ENCODE results near the gene SARM1. TPM values are rescaled to one million over a fixed set of nuclear protein-coding genes. Genes with fewer than 3 reads are reported as not detected.

The SARM1 gene
- total and polyA plus RNA-seq, 2 of the 8 experiments (the other 6 are each of a cell fraction or from before 2014, with no cell fraction given): 5.8 to 9.2 TPM

DNA sequence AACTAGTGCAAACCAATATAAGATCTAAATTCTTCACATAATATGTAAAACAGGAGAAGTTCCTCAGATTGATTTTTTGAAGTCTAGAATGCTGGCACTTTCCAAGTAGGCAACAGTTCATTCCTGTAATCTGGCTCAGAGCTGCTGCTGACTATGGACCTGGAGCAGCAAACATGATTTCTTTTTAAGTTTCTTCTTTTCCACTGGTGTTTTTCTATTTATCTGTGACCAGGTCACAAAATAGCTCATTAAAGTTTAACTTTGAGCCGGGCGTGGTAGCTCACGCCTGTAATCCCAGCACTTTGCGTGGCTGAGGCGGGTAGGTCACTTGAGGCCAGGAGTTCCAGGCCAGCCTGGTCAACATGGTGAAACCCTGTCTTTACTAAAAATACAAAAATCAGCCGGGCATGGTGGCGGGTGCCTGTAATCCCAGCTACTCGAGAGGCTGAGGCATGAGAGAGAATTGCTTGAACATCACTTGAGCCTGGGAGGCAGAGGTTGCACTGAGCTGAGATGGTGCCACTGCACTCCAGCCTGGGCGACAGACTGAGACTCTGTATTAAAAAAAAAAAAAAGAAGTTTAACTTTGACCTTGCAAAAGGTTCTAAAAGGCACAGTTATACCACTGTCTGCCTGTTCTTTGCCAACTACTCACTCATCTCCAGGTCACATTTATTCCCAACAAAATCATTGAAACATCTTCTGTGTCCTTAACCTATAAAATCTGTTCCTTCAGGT lies 72.6 kb downstream of the SARM1 start:
- no peak overlapping the region for H2BK20ac ChIP-seq (ENCODE audit: low read length)
- ChIA-PET CTCF (ENCODE audit: partially characterized antibody) (interaction anchor here (0.6 to 1.5 kb wide), 9 partner anchors 8 to 54 kb away, joined by 3 to 5 read pairs (median 4); no protein-coding TSS in a partner anchor), POLR2A (ENCODE audit: partially characterized antibody) (no interaction called here)
- no peak overlapping the region for H4K8ac ChIP-seq (ENCODE audit: extremely low read depth, insufficient read depth, low read length)
- H2BK120ac ChIP-seq (replicated peaks; ENCODE audit: low read depth, low read length): no peak overlapping the region
- H3K4ac ChIP-seq (replicated peaks; ENCODE audit: insufficient read length, low read depth, low read length): no peak overlapping the region
- no peak for TF ChIP-seq SP1 (IDR thresholded peaks at IDR 0.05; ENCODE audit: low read depth, low read length)
- H4K5ac ChIP-seq (ENCODE audit: insufficient read length, low read depth, low read length): no peak overlapping the region
- DNase-seq (ENCODE audit: low read depth in 1 of 2, low spot score in 2 of 2) (no peak), FAIRE-seq (no peak)
- no peak overlapping the region for H3K9ac ChIP-seq (replicated peaks in 1 of 4; ENCODE audit: extremely low read depth in 1 of 4, low read depth in 3 of 4, low read length in 3 of 4)
- WGBS, 2 experiments (ENCODE audit: extremely low coverage in 1 of 2, insufficient coverage in 1 of 2, insufficient read length in 1 of 2, insufficient replicate concordance in 2 of 2, low coverage in 1 of 2, low lambda C conversion rate in 2 of 2, missing lambda C conversion rate in 1 of 2): 91% methylated on average over 9 of the region's 9 CpGs; no CpG with 5 or more reads in 1 of the 2 experiments
- H3K4me2 ChIP-seq (ENCODE audit: insufficient read depth in 1 of 2, low read depth in 2 of 2, low read length in 2 of 2): no peak overlapping the region
- no peak overlapping the region for H3K4me3 ChIP-seq (ENCODE audit: extremely low read depth in 1 of 4, insufficient read depth in 2 of 4, low read depth in 3 of 4, low read length in 4 of 4)
- H3K27me3 ChIP-seq (replicated peaks in 1 of 4; ENCODE audit: control insufficient read depth in 3 of 4, extremely low read depth in 1 of 4, insufficient read depth in 3 of 4, low read length in 3 of 4): no peaks in the 10 kb centered on the region
- no peaks in the 10 kb centered on the region for H3K23me2 ChIP-seq (ENCODE audit: low read depth, low read length)
- H3K79me2 ChIP-seq (ENCODE audit: control insufficient read depth in 1 of 2, insufficient read depth in 2 of 2, low read length in 2 of 2): no peaks in the 10 kb centered on the region
- no peak overlapping the region for H3K14ac ChIP-seq (ENCODE audit: insufficient read length)
- no peak overlapping the region for H3K56ac ChIP-seq (replicated peaks; ENCODE audit: insufficient read length, low read depth, low read length)
- no peaks in the 10 kb centered on the region for H3K4me1 ChIP-seq (replicated peaks in 1 of 4; ENCODE audit: control insufficient read depth in 3 of 4, insufficient read depth in 4 of 4, low read length in 3 of 4)
- no peak overlapping the region for H2BK15ac ChIP-seq (ENCODE audit: low read length)
- H2AFZ ChIP-seq (ENCODE audit: low read length): no peak overlapping the region
- no peak overlapping the region for H3K23ac ChIP-seq (ENCODE audit: insufficient read length)
- H3K18ac ChIP-seq (ENCODE audit: extremely low read depth, low read length): no peak overlapping the region
- H4K20me1 ChIP-seq (replicated peaks in 1 of 2; ENCODE audit: control insufficient read depth in 1 of 2, insufficient read depth in 2 of 2, low read length in 2 of 2): no peaks in the 10 kb centered on the region
- H3K79me1 ChIP-seq (ENCODE audit: low read depth, low read length): no peaks in the 10 kb centered on the region
- no peak overlapping the region for H2BK12ac ChIP-seq (ENCODE audit: low read depth, low read length)
- no peaks in the 10 kb centered on the region for H3K36me3 ChIP-seq (ENCODE audit: control insufficient read depth in 2 of 4, insufficient read depth in 4 of 4, low read length in 3 of 4)
- no peak overlapping the region for H2AK5ac ChIP-seq (ENCODE audit: low read depth, low read length)
- H2BK5ac ChIP-seq (ENCODE audit: low read depth, low read length): no peak overlapping the region
- H4K91ac ChIP-seq (replicated peaks; ENCODE audit: insufficient read length, low read length): no peak overlapping the region
- no peak overlapping the region for H3K27ac ChIP-seq (ENCODE audit: low read depth, low read length)
- H3K9me3 ChIP-seq (ENCODE audit: insufficient read depth in 2 of 2, low read depth in 1 of 2, low read length in 1 of 2): no peaks in the 10 kb centered on the region

Measured in H1 (cell line).